Astrocyte (in vitro differentiated cells and primary cell): ENCODE measurements around the gene HMG20A.

ENCODE experiments used
- EZH2 ChIP-seq: IDR thresholded peaks from 2 replicates; pipeline ENCODE4 v1.6.1; 2012; ENCODE audit warnings: mild to moderate bottlenecking, low read length, inconsistent platforms; ENCODE audit not compliant: insufficient read depth
- TF ChIP-seq, protein P1 (sequence below): IDR thresholded peaks from 2 replicates; pipeline ENCODE4 v1.5.1; 2011; ENCODE audit warnings: low read depth, mild to moderate bottlenecking, inconsistent platforms, low read length, moderate library complexity; ENCODE audit not compliant: insufficient read depth

DNA sequence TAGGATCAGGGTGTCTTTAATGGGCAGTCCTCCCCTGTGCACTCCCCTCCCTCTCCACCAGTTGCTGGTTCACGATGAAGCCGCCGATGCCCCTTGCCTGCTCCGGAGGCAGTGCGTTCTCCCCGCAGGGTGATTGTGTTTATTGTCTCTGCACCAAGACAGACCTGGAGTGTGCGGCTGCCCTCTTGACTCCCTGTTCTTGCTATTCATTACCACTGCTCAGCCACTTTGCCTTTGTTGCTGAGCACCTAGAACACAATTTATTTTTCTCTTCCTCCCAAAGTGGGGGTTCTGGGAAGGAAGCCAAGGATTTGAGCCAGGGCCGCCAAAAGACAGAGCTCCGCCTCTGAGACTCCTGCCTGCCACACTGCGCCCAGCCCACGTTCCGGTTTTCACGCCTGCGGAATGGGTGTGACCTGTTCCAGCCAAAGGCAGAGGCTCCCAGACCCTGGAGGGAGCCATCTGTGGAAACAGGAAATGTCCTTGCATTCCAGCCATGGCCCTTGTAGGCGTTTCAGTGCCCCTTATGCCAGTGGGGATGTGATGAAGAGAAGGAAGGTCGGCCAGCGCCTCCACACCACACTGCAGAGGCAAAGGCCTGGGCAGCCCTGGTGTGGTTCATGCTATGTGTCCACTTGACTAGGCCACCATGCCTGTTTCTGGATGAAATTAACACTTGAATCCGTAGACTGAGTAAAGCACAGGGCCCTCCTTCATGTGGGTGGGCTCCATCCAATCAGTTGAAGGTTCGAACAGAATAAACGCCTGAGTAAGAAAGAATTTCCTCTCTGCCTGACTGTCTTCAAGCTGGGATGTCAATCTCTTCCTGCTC lies 85.8 kb downstream of the HMG20A start:
- TF ChIP-seq, protein P1, sequence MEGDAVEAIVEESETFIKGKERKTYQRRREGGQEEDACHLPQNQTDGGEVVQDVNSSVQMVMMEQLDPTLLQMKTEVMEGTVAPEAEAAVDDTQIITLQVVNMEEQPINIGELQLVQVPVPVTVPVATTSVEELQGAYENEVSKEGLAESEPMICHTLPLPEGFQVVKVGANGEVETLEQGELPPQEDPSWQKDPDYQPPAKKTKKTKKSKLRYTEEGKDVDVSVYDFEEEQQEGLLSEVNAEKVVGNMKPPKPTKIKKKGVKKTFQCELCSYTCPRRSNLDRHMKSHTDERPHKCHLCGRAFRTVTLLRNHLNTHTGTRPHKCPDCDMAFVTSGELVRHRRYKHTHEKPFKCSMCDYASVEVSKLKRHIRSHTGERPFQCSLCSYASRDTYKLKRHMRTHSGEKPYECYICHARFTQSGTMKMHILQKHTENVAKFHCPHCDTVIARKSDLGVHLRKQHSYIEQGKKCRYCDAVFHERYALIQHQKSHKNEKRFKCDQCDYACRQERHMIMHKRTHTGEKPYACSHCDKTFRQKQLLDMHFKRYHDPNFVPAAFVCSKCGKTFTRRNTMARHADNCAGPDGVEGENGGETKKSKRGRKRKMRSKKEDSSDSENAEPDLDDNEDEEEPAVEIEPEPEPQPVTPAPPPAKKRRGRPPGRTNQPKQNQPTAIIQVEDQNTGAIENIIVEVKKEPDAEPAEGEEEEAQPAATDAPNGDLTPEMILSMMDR, result no peak
- TF ChIP-seq EZH2, result no peak
